Effector memory CD4-positive, alpha-beta T cell (primary cell): ENCODE data around the gene GCKR.

Experiments used
- DNase-seq, 3 donors: peaks; one replicate each; pipeline ENCODE4 v3.0.0-alpha.2; 2020
- H3K27ac ChIP-seq: 2 replicates; pipeline ENCODE4 v1.7.0; 2013; ENCODE audit warnings: mild to moderate bottlenecking, low read length, moderate library complexity; ENCODE audit not compliant: insufficient read depth, poor library complexity, severe bottlenecking
- H3K27me3 ChIP-seq: replicated peaks from 2 replicates; pipeline ENCODE4 v1.7.0; 2013; ENCODE audit warnings: mild to moderate bottlenecking, low read length; ENCODE audit not compliant: insufficient read depth, control insufficient read depth, poor library complexity, severe bottlenecking
- H3K36me3 ChIP-seq: 2 replicates; pipeline ENCODE4 v1.7.0; 2013; ENCODE audit warnings: mild to moderate bottlenecking, low read length, moderate library complexity; ENCODE audit not compliant: control insufficient read depth, insufficient read depth
- H3K4me1 ChIP-seq: 2 replicates; pipeline ENCODE4 v1.7.0; 2013; ENCODE audit warnings: low read length, mild to moderate bottlenecking; ENCODE audit not compliant: control insufficient read depth, insufficient read depth, poor library complexity, severe bottlenecking
- H3K4me3 ChIP-seq: 2 replicates; pipeline ENCODE4 v1.7.0; 2013; ENCODE audit warnings: low read length, low read depth, mild to moderate bottlenecking; ENCODE audit not compliant: insufficient read depth, poor library complexity, severe bottlenecking
- H3K9me3 ChIP-seq: 2 replicates; pipeline ENCODE4 v1.7.0; 2013; ENCODE audit warnings: mild to moderate bottlenecking, low read length, moderate library complexity; ENCODE audit not compliant: control insufficient read depth

The GCKR gene

DNA sequence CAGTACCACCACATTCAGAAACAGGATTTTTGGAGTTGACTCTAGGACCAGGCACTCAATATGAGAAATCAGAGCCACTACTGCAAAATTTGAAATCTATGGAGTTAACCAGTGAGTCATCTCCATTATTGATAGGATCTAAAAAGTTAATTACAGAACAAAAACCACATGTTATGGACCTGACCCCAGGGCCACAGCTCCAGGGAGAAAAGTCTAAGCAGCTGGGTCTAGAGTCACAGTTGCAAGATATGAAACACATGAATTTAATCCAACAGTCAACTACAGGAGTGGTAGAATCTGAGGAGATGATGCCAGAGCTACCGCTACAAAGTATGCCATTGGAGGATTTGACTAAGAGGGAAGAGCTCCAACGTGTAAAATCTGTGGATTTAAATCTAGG lies 72.8 kb downstream of the GCKR start:
- H3K36me3 ChIP-seq = no peaks in the 10 kb centered on the region
- no peak for DNase-seq
- no peaks in the 10 kb centered on the region for H3K9me3 ChIP-seq
- no peaks in the 10 kb centered on the region for H3K4me1 ChIP-seq
- peaks cover 5% of the 10 kb centered on the region for H3K27me3 ChIP-seq
- no peak overlapping the region for H3K4me3 ChIP-seq
- no peak overlapping the region for H3K27ac ChIP-seq

DNA sequence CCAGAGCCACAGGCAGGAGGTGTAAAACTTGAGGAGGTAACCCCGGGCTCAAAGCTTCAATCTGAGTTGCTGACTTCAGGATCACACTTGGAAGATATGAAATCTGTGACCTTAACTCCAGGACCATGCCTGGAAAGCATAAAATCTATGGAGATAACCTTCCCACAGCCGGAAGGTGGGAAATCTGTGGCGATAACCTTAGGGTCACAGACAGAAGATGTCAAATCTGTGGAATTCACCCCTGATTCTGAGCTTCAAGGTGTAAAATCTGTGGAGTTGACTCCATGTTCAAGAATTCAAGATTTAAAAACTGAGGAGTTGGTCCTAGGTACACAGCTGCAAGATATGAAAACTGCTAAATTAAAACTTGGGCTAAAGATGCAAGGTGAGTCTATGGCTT lies 74.6 kb downstream of the GCKR start:
- peaks cover 5% of the 10 kb centered on the region for H3K27me3 ChIP-seq
- H3K4me3 ChIP-seq = no peak overlapping the region
- H3K9me3 ChIP-seq = peaks cover 3% of the 10 kb centered on the region
- H3K27ac ChIP-seq = no peak overlapping the region
- DNase-seq = no peak
- H3K36me3 ChIP-seq = no peaks in the 10 kb centered on the region
- H3K4me1 ChIP-seq = no peaks in the 10 kb centered on the region

DNA sequence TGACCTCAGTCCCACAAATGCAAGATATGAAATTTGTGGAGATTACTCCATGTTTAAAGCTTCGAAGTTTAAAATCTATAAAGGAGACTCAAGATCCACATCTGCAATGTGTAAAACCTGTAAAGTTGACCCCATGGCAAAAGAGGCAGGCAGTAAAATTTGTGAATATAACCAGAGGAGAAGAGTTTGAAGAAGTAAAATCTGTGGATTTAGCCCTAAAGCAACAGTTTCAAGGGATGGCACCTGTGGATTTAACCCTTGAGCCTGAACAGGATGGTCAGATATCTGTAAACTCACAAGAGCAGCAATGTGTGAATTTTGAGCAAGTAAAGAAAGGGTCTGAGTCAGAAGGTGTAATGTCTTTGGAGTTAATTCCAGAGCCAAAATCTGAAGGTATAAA lies 75.0 kb downstream of the GCKR start:
- Histone ChIP-seq H3K36me3 (no peaks in the 10 kb centered on the region), H3K27ac (no peak overlapping the region), H3K9me3 (peaks cover 3% of the 10 kb centered on the region), H3K27me3 (peaks cover 5% of the 10 kb centered on the region), H3K4me1 (no peaks in the 10 kb centered on the region), H3K4me3 (no peak overlapping the region)
- no peak for DNase-seq

DNA sequence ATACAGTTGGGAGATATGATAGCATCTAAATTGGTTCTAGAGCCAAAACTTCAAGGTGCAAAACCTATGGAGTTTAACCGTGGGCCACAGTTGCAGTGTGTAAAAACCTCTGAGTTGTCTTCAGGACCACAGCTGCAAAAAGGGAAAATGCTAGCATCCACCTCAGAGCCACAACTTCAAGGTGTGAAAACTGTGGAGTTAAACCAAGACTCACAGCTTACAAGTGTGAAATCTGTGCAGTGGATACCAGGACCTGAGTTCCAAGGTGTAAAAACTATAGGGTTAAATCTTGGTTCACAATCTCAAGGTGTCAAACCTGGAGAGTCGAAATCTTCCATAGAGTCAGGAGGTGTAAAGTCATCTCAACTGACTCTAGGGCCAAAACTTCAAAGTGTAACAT lies 75.8 kb downstream of the GCKR start:
- no peak for DNase-seq
- Histone ChIP-seq H3K4me3 (no peak overlapping the region), H3K27ac (no peak overlapping the region), H3K36me3 (no peaks in the 10 kb centered on the region), H3K4me1 (no peaks in the 10 kb centered on the region), H3K9me3 (peaks cover 3% of the 10 kb centered on the region), H3K27me3 (no peaks in the 10 kb centered on the region)

DNA sequence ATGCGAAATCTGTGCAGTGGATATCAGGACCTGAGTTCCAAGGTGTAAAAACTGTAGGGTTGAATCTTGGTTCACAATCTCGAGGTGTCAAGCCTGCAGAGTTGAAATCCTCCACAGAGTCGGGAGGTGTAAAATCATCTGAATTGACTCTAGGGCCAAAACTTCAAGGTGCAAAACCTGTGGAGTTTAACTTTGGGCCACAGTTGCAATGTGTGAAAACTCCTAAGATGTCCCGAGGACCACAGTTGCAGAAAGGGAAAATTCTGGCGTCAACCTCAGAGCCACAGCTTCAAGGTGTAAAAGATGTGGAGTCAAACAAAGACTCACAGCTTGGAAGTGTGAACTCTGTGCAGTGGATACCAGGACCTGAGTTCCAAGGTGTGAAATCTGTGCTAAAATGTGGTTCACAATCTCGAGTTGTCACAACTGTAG lies 76.4 kb downstream of the GCKR start:
- Histone ChIP-seq H3K9me3 (peaks cover 3% of the 10 kb centered on the region), H3K36me3 (no peaks in the 10 kb centered on the region), H3K4me1 (no peaks in the 10 kb centered on the region), H3K4me3 (no peak overlapping the region), H3K27me3 (no peaks in the 10 kb centered on the region), H3K27ac (no peak overlapping the region)
- DNase-seq = no peak
